GM21528 (cell line): Measurements from ENCODE around the gene TAF7L.

ENCODE experiments used
- ATAC-seq: cut with Tn5 transposase; IDR thresholded peaks from one replicate; pipeline ENCODE4 v1.9.1; 2021; ENCODE audit warnings: mild to moderate bottlenecking, moderate library complexity; ENCODE audit not compliant: unreplicated experiment, low FRiP score

TAF7L gene

GRCh38 chrX:101229170-101229569, 62.0 kb downstream of the TAF7L start:
- no peak for ATAC-seq

GRCh38 chrX:101223226-101223625, 67.9 kb downstream of the TAF7L start:
- no peak for ATAC-seq

GRCh38 chrX:101220662-101221260, 70.4 kb downstream of the TAF7L start:
- ATAC-seq, result no peak

DNA sequence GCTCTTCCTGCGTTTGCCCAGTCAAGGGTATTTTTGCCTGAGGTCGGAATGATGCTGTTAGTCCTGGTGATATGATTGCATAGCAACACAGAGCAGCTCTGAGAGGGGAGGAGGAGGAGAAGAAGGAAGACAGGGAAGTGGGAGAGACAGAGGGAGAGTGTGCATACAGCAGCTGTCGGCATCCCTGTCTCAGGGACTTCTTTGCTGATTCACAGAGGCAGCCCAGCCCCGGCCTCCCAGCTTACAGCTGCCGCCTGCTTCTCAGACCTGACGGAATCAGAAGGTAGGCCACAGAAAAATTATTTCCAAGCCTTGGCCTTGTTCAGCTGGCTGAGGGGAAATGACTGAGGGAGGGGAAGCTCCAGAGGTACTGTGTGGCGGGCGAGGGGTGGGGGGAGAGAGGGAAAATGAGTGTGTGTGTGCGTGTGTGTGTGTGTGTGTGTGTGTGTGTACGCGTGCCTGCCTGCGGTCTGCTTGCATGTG, 71.2 kb downstream of the TAF7L start:
- ATAC-seq, result no peak

GRCh38 chrX:101219116-101219863, 71.8 kb downstream of the TAF7L start, which contains the start of gene DRP2:
Gene DRP2 (plus strand): TSS chrX:101219786. CDS start chrX:101231648, 11,862 bp downstream.
- ATAC-seq, result no peak
